CD4-positive, CD25-positive, alpha-beta regulatory T cell (primary cell): ENCODE results near the gene AMMECR1. TPM values are rescaled to one million over a fixed set of nuclear protein-coding genes. Genes with fewer than 3 reads are reported as not detected.

Experiments
- ATAC-seq, 2 donors: fragments of 150-1000 bp; cut with Tn5 transposase; one replicate each; pipeline ENCODE4 v1.10.0; 2021; ENCODE audit warnings: low read depth in 2 of 2, moderate number of reproducible peaks in 2 of 2, moderate library complexity in 1 of 2
- DNase-seq, 3 donors: peaks; one replicate each; pipeline versions ENCODE4 v3.0.0 to v3.0.0-alpha.2; 2012 to 2022; ENCODE audit warnings: mixed read lengths in 1 of 3
- H3K27ac ChIP-seq: one replicate; pipeline ENCODE4 v1.7.0; 2013; ENCODE audit warnings: mild to moderate bottlenecking, low read length; ENCODE audit not compliant: insufficient read depth, poor library complexity, severe bottlenecking
- H3K27me3 ChIP-seq: one replicate; pipeline ENCODE4 v1.7.0; 2013; ENCODE audit warnings: low read length; ENCODE audit not compliant: control insufficient read depth, insufficient read depth
- H3K36me3 ChIP-seq: one replicate; pipeline ENCODE4 v1.7.0; 2013; ENCODE audit warnings: mild to moderate bottlenecking, low read length, moderate library complexity; ENCODE audit not compliant: control insufficient read depth, insufficient read depth
- H3K4me1 ChIP-seq: 2 replicates; pipeline ENCODE4 v1.7.0; 2013; ENCODE audit warnings: mild to moderate bottlenecking, low read length; ENCODE audit not compliant: insufficient read depth, control insufficient read depth, poor library complexity, severe bottlenecking
- H3K4me3 ChIP-seq: one replicate; pipeline ENCODE4 v1.7.0; 2013; ENCODE audit warnings: low read depth, mild to moderate bottlenecking, low read length, moderate library complexity
- H3K9me3 ChIP-seq, 2 experiments: 1 replicate in 1 of 2; 2 replicates in 1 of 2; pipeline ENCODE4 v1.7.0; 2013; ENCODE audit warnings: low read length in 2 of 2, mild to moderate bottlenecking in 1 of 2, moderate library complexity in 1 of 2; ENCODE audit not compliant: control insufficient read depth in 2 of 2
- H3K27ac Mint-ChIP-seq, 3 donors: one replicate each; pipeline ENCODE4 v1.8.0; 2020 to 2022; ENCODE audit warnings: mild to moderate bottlenecking in 3 of 3, mixed read lengths in 3 of 3, moderate library complexity in 2 of 3
- H3K27me3 Mint-ChIP-seq: one replicate; pipeline ENCODE4 v1.8.0; 2022; ENCODE audit warnings: mild to moderate bottlenecking, mixed read lengths
- H3K36me3 Mint-ChIP-seq: one replicate; pipeline ENCODE4 v1.8.0; 2020; ENCODE audit warnings: mixed read lengths
- H3K4me1 Mint-ChIP-seq, 4 donors: one replicate each; pipeline ENCODE4 v1.8.0; 2020 to 2022; ENCODE audit warnings: mixed read lengths in 4 of 4, mild to moderate bottlenecking in 1 of 4
- H3K4me3 Mint-ChIP-seq, 4 donors: one replicate each; pipeline ENCODE4 v1.8.0; 2020 to 2022; ENCODE audit warnings: mild to moderate bottlenecking in 4 of 4, mixed read lengths in 4 of 4, moderate library complexity in 3 of 4
- H3K9me3 Mint-ChIP-seq, 7 donors: one replicate each; pipeline ENCODE4 v1.8.0; 2020 to 2022; ENCODE audit warnings: mixed read lengths in 7 of 7, mild to moderate bottlenecking in 3 of 7, moderate library complexity in 2 of 7
- polyA plus RNA-seq, 4 donors: library from polyadenylated mRNA; unstranded; fragments of 300-500 nt; fragmentation: Illumina TruSeq; gene quantifications; one replicate each; pipeline ENCODE4 v1.2.3, GENCODE V29; 2021
- total RNA-seq: library from RNA; stranded (reverse); gene quantifications from one replicate; pipeline ENCODE4 v1.2.3, GENCODE V29; 2022

The AMMECR1 gene
- total and polyA plus RNA-seq, 5 donors from 2014 or later: 11.0 to 23.1 (median 15.8) TPM

DNA sequence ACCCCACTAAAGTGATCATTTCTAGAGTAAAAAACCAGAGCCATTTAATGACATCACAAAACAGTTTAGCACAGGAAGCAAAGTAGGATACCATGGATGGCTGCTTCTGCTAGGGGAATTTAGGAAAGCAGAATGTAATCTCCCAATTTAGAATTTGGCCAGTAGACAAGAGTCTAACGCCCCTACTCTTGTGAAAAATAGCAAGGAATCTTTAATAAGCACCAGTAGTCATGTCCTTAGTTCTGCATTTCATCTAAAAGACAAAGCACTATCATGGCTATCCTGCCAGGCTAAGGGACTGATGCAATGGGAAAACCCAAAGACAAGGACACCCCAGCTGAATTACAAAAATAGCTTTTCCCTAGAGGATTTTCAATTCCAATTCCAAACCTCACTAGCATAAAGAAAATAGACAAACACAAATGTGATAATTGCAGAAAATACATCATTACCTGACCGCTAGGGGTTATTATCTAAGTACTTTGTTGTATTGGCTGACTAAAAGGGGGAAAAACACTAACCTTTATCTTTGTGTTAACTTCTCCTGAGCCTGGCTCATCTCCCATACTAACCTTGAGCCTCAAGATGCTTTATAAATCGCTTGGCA is 2.6 kb upstream of the AMMECR1 start:
- no peak for DNase-seq
- Mint-ChIP-seq H3K9me3 (peaks cover 0 to 3% (median 0%) of the 10 kb centered on the region in 7 donors), H3K4me1 (peaks cover 0 to 10% (median 7%) of the 10 kb centered on the region in 4 donors), H3K27ac (no peak overlapping the region), H3K4me3 (peak overlapping the region in 2 of 4 donors; percentile 21 to 51), H3K36me3 (no peaks in the 10 kb centered on the region), H3K27me3 (peaks cover 5% of the 10 kb centered on the region)
- no peak overlapping the region for H3K4me3 ChIP-seq
- no peak overlapping the region for H3K27ac ChIP-seq
- no peaks in the 10 kb centered on the region for H3K27me3 ChIP-seq
- ATAC-seq: no peak
- no peaks in the 10 kb centered on the region for H3K36me3 ChIP-seq
- H3K9me3 ChIP-seq: no peaks in the 10 kb centered on the region
- H3K4me1 ChIP-seq: no peaks in the 10 kb centered on the region

DNA sequence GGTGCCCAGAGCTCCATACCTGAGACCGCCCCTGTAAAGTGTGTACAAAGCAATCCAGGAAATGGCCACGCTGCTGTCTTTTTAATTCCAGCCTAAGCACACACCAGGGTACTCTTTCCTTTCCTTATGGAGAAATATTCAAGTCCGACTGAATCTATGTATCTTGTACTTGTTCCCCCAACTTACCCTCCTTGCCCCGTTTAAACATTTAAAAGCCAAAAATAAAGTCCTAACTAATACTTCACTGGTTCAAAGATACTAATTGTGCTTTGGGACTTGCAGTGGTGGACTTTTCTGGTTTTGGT is 731 bp upstream of the AMMECR1 start:
- Mint-ChIP-seq H3K27ac (peak overlapping the region; percentile 92 to 96 (median 92)), H3K4me1 (peaks cover 2 to 25% (median 24%) of the 10 kb centered on the region in 4 donors), H3K36me3 (no peaks in the 10 kb centered on the region), H3K4me3 (peak overlapping the region; percentile 94 to 97 (median 95)), H3K27me3 (peaks cover 5% of the 10 kb centered on the region), H3K9me3 (no peaks in the 10 kb centered on the region)
- peak overlapping the region; percentile 80 for H3K4me3 ChIP-seq
- H3K27ac ChIP-seq: peak overlapping the region; percentile 81
- H3K36me3 ChIP-seq: no peaks in the 10 kb centered on the region
- H3K4me1 ChIP-seq: peaks cover 11% of the 10 kb centered on the region
- no peaks in the 10 kb centered on the region for H3K9me3 ChIP-seq
- no peak for DNase-seq
- H3K27me3 ChIP-seq: no peaks in the 10 kb centered on the region
- no peak for ATAC-seq

DNA sequence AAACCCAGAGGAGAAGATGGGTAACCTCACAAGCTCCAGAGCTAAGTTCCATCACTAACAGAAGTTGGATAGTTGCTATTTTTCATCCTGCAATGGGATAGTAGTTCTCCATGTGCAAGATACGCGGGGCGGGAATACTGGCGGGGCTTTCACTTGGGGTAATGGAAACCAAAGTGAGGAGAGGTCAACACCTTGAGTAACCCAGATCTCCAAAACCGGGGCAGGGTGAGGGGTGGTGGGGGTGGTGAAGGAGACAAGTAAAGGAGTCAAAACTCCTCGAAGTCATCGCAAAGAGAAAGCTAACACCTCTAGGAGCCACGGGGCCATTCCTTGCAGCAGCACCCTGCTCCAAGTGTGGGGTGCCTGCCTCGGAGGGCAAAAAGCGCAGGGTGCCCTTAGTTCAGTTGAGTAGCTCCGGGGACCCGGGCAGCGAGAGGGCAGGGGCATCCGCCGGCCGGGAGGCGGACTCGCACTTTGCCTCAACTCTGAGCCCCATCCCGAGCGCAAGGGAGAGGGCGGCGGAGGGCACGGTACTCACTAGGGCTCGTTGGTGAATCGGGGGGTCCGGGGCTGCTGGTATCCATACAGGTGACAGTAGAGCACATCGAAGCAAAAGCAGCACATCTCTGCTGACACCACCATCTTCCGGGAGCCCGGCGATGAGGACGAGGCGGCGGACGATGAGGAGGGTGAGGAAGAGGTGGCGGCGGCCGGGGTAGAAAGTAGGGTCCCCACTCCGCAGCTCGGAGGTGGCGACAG is 645 bp downstream of the AMMECR1 start:
- Mint-ChIP-seq H3K9me3 (no peaks in the 10 kb centered on the region), H3K27me3 (peaks cover 5% of the 10 kb centered on the region), H3K27ac (peak overlapping the region; percentile 87 to 93 (median 92)), H3K36me3 (no peaks in the 10 kb centered on the region), H3K4me3 (peak overlapping the region; percentile 94 to 97 (median 95)), H3K4me1 (peaks cover 5 to 37% (median 30%) of the 10 kb centered on the region in 4 donors)
- DNase-seq (peak in 1 of 3 donors; percentile 49), ATAC-seq (peak; percentile 10 to 11)
- Histone ChIP-seq H3K4me3 (peak overlapping the region; percentile 92), H3K36me3 (no peaks in the 10 kb centered on the region), H3K9me3 (no peaks in the 10 kb centered on the region), H3K27ac (peak overlapping the region; percentile 81), H3K4me1 (peaks cover 14% of the 10 kb centered on the region), H3K27me3 (no peaks in the 10 kb centered on the region)

DNA sequence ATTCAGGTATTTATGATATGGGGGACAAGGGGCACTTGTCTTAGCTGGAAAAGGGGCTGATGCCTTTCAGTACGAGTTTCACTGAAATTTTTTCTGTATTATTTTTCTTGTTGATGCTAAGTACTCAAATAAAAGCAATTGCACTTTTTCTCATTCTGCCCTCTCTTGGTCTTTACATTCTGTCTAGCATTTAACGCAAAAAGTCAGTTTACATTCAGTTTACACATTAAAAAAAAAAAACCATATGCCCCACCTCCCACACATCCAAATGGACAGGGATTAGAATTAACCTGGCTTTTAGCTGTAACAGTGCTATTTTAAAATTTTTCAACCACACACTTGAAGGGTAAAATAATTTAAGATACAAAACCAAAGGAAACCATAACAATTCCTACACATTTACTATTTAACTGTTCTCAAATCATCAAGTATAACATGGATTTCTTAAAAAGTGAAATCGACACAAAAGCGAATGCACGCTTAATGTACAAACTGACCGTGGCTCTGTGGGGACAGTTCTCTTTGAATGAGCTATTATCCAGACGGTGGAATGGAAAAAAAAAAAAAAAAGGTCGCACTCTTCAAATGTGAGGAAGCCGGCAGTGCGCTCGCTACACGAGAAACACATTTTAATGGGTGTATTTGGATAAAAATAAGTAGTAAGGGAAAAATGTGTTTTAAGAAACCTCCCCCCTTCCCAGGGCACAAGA is 1.4 kb downstream of the AMMECR1 start:
- Mint-ChIP-seq H3K4me1 (peaks cover 5 to 44% (median 32%) of the 10 kb centered on the region in 4 donors), H3K4me3 (peak overlapping the region; percentile 94 to 97 (median 95)), H3K27ac (peak overlapping the region; percentile 87 to 93 (median 92)), H3K9me3 (no peaks in the 10 kb centered on the region), H3K27me3 (no peaks in the 10 kb centered on the region), H3K36me3 (no peaks in the 10 kb centered on the region)
- no peak for DNase-seq
- Histone ChIP-seq H3K27me3 (no peaks in the 10 kb centered on the region), H3K4me1 (peaks cover 18% of the 10 kb centered on the region), H3K27ac (no peak overlapping the region), H3K36me3 (no peaks in the 10 kb centered on the region), H3K9me3 (no peaks in the 10 kb centered on the region), H3K4me3 (peak overlapping the region; percentile 92)
- ATAC-seq: no peak

DNA sequence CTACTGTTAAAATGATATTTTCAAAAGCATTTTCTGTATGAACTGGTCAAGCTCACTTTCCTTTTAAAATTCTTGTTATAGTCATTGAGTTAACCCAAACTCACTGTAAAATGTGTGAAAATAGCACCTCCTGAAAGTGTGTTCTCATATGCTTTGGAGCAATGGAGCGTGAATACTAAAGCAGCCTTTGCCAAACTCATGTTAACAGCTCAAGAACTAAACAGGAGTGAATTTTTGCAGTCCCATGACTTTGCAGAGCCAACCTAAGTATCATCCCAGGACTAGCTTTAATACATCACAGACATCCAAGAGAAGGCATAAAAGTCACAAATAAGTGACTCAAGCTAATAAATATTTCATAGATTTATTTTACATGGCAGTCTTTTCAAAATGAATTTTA is 2.3 kb downstream of the AMMECR1 start:
- H3K4me1 Mint-ChIP-seq: peaks cover 9 to 54% (median 39%) of the 10 kb centered on the region in 4 donors
- H3K9me3 Mint-ChIP-seq: no peaks in the 10 kb centered on the region
- Histone ChIP-seq H3K4me3 (peak overlapping the region; percentile 92), H3K9me3 (no peaks in the 10 kb centered on the region), H3K27me3 (no peaks in the 10 kb centered on the region), H3K27ac (no peak overlapping the region), H3K4me1 (peaks cover 27% of the 10 kb centered on the region), H3K36me3 (no peaks in the 10 kb centered on the region)
- no peak for DNase-seq
- no peaks in the 10 kb centered on the region for H3K36me3 Mint-ChIP-seq
- ATAC-seq: no peak
- H3K4me3 Mint-ChIP-seq: peak overlapping the region; percentile 94 to 97 (median 95)
- no peaks in the 10 kb centered on the region for H3K27me3 Mint-ChIP-seq
- H3K27ac Mint-ChIP-seq: peak overlapping the region in 2 of 3 donors; percentile 56 to 92

DNA sequence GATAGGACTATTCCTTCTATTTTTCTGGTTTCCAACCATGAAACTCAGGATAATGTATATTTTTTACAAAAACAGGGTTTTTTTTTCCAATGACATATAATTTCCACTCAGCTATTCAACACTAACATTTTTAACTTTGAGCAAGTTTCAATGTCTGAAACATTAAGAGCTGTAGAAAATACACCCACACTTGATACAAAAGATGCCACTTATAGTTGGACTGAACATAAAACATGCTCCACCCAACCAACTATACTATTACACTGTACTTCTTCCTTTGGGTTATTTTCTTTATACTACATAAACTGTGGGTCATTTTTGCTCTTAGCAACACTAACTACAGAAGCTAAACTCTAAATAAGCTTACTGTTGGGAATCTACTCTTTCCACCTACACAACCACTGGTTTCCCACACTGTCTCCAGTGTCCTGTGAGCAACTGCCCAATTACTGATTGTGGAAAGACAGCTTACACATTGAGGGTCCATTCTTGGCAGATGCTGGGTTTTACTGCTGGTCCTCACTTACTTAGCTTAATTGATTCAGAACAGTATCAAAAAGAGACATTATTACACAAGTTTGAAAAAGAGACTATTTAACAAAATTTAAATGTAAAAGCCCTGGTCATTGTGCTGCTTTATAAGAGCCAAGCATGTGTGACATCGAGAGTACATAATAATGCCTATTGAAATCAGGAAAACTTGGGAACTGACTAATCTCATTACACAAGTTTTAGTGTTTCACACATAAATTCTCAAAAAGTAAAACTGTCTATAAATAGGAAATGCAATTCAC is 6.3 kb downstream of the AMMECR1 start:
- Histone ChIP-seq H3K4me1 (peaks cover 30% of the 10 kb centered on the region), H3K9me3 (no peaks in the 10 kb centered on the region), H3K27me3 (no peaks in the 10 kb centered on the region), H3K36me3 (no peaks in the 10 kb centered on the region), H3K4me3 (peak overlapping the region; percentile 47), H3K27ac (peak overlapping the region; percentile 43)
- Mint-ChIP-seq H3K36me3 (no peaks in the 10 kb centered on the region), H3K4me1 (peaks cover 24 to 79% (median 53%) of the 10 kb centered on the region in 4 donors), H3K9me3 (no peaks in the 10 kb centered on the region), H3K4me3 (peak overlapping the region in 2 of 4 donors; percentile 6 to 62), H3K27ac (peak overlapping the region in 1 of 3 donors; percentile 76), H3K27me3 (no peaks in the 10 kb centered on the region)
- DNase-seq (no peak), ATAC-seq (no peak)

DNA sequence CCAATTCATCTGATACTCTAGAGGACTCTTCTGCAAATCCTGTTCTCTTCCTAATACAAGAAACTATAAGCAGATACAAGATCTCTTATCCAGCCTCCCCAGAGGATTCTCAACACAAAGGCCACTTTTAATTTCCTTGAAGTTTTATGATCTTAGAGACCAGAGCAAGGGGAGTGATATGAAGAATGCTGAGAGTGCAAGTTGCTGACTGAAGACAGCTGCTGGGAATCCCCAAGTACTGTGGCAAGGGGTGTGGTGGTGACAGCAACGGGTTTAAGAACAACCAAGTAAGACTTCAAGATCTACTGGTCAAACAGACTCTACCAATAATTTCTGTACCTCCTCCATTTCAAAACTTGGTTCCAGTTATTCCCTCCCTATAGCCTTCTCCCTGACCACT is 7.0 kb downstream of the AMMECR1 start:
- Mint-ChIP-seq H3K4me1 (peaks cover 24 to 79% (median 53%) of the 10 kb centered on the region in 4 donors), H3K27ac (peak overlapping the region; percentile 3 to 76 (median 45)), H3K27me3 (no peaks in the 10 kb centered on the region), H3K36me3 (no peaks in the 10 kb centered on the region), H3K9me3 (no peaks in the 10 kb centered on the region), H3K4me3 (peak overlapping the region; percentile 6 to 62 (median 25))
- no peaks in the 10 kb centered on the region for H3K36me3 ChIP-seq
- peak overlapping the region; percentile 47 for H3K4me3 ChIP-seq
- peak in 2 of 3 donors; percentile 14 to 57 for DNase-seq
- H3K4me1 ChIP-seq: peaks cover 30% of the 10 kb centered on the region
- H3K9me3 ChIP-seq: no peaks in the 10 kb centered on the region
- H3K27ac ChIP-seq: peak overlapping the region; percentile 43
- peak; percentile 77 to 85 for ATAC-seq
- H3K27me3 ChIP-seq: no peaks in the 10 kb centered on the region
